Stimulated activated CD8-positive, alpha-beta memory T cell treated with anti-CD3 and anti-CD28 coated beads, Interleukin-12 subunit alpha, Interleukin-12 subunit beta, amount 100 ng/mL, for 4 hours (primary cell): ENCODE results near the gene MOB3A.

Source experiments
- DNase-seq: peaks from one replicate; pipeline ENCODE4 v3.0.0-alpha.2; 2020; ENCODE audit warnings: low read depth

MOB3A gene

DNA sequence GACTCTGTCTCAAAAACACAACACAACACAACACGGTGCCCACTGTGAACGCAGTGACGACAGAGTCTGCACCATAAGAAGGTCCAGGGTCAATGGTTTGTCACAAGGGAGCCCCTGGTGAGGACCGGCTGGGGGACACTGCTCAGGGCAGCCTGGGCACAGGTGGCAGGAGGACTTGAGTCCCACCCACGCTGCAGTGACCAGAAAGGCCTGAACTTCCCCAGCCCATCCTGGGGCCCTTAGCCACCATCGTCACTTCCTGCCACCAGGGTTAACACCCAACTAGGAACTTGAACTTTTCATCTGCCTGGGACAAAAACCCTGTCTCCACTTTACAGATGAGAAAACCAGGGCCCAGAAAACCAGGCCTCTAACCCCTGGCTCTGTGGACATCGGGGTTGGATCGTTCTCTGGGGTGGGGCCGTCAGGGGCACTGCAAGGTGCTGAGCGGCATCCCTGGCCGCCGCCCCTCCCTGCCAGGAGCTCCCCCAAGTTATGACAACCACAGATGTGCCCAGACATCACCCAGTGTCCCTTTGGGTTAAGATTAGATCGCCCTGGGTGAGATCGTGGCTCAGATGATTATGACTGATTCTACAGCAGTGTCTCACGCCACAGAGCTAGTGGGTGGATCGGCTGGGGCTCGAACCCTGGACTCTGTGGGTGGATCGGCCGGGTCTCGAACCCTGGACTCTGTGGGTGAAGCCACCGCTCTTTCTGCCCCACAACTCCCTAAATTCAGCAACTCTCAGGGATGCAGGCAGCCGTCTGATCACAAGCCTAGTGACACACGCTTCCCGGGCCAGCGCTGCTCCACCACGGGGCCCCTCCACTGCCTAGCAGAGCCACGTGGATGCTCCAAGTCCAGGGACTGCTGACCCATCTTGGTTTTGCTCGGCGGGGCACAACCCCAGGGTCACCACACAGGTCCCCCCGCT, 14.0 kb downstream of the MOB3A start:
- DNase-seq: no peak

- no peak for DNase-seq
Measured at GRCh38 chr19:2080336-2080988, 15.7 kb downstream of the MOB3A start.

- DNase-seq: no peak
Measured at GRCh38 chr19:2079865-2080301, 16.2 kb downstream of the MOB3A start.

- no peak for DNase-seq
Measured at GRCh38 chr19:2079076-2079864, 16.9 kb downstream of the MOB3A start.

DNA sequence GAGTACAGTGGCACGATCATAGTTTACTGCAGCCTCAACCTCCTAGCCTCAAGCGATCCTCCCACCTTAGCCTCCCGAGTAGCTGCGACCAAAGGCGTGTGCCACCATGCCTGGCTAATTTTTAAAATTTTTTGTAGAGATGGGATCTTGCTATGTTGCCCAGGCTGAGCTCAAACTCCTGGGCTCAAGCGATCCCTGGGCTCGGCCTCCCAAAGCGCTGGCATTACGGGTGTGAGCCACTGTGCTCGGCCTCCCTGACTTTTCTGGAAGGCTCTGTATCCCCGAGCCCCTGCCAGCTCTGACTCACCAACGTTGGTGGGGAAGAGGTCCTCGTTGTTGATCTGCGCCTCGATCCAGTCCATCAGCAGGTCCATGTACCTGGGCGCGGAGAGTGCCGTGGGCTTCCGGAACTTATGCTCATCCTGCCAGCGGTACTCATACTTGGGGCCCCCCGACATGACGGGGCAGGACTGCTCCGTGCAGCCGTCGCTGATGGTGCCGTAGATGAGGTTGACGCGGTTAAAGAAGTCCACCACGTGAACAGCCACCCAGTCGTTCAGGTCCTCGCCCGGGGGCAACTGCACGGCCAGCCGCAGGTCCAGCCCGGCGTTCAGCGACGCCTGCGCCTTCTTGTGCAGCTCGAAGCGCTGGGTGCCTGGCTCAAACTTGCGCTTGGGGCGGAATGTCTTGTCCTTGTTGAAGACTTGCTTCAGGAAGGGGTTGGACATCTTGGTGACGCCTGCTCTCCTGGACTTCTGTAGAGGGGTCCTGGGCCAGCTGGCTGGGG, 18.1 kb downstream of the MOB3A start:
- DNase-seq: no peak

- no peak for DNase-seq
Measured at GRCh38 chr19:2077398-2077797, 18.7 kb downstream of the MOB3A start.

- DNase-seq: no peak
Measured at GRCh38 chr19:2076526-2076944, 19.6 kb downstream of the MOB3A start.

- no peak for DNase-seq
Measured at GRCh38 chr19:2072757-2073551, 23.2 kb downstream of the MOB3A start.

DNA sequence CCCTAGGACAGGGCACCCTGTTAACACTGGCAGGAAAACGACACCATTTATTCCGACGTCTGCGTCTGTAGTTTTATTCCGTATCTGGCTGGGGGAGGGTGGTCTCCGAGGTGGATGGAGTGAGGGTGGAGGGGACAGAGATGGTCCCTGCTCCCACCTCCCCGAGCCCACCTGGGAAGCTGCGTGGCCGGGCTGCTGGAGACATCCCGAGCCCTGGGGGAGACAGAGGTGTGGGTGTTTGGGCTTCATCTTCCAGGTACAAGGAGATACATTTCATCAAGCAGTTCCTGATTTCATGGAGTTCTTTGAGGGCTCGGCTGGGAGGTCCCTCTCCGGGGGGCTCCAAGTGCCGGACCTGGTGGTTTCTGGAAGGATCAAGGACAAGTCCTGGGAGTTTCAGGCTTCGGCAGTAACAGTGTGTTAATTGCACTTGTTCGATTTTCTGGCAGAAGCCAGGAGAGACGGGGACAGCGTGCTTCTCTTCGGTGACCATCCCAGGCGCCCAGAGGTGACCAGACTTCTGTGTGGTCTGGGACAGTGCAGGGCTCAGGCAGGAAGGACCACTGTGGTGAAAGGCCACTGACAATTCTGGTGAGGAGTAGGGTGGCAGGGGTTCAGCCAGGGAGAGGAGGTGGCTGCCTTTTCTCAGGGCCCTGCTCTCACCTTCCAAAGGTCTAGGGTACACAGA, 25.0 kb downstream of the MOB3A start:
- no peak for DNase-seq

GRCh38 chr19:2070436-2070827, 25.7 kb downstream of the MOB3A start:
- no peak for DNase-seq

- no peak for DNase-seq
Measured at GRCh38 chr19:2064788-2065524, 31.2 kb downstream of the MOB3A start.

GRCh38 chr19:2064395-2064787, 31.7 kb downstream of the MOB3A start:
- DNase-seq: no peak

DNA sequence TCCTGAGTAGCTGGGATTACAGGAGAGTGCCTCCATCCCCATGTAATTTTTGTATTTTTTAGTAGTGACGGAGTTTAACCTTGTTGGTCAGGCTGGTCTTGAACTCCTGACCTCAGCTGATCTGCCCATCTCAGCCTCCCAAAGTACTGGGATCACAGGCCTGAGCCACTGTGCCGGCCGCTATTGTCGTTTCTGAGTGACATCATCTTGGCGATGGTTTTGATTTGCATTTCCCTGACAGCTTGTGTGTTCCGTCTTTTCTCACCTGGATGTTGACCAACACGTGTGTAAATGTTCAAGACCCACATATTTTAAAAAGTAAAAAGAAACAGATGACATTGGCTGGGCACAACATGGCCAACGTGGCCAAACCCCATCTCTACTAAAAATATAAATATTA, 32.3 kb downstream of the MOB3A start:
- no peak for DNase-seq

- DNase-seq: no peak
Measured at GRCh38 chr19:2062770-2063169, 33.4 kb downstream of the MOB3A start.

DNA sequence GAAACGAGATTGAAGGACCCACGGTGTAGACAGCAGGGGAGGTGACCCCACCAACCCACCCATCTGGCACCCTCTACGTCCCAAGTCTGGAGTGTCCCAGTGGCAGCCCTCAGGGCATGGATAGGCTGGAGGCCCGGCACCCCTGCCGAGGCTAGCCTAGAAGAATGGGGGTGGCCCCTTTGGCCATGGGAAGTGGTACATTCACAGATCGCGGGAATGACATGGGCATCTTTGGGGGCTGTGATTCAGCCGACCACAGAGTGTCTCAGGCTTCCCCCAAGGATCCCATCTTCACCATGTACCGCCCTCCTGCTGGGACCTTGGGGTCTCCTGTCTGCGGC, 33.8 kb downstream of the MOB3A start:
- DNase-seq: no peak

GRCh38 chr19:2061495-2062388, 34.4 kb downstream of the MOB3A start:
- peak; percentile 99 for DNase-seq

DNA sequence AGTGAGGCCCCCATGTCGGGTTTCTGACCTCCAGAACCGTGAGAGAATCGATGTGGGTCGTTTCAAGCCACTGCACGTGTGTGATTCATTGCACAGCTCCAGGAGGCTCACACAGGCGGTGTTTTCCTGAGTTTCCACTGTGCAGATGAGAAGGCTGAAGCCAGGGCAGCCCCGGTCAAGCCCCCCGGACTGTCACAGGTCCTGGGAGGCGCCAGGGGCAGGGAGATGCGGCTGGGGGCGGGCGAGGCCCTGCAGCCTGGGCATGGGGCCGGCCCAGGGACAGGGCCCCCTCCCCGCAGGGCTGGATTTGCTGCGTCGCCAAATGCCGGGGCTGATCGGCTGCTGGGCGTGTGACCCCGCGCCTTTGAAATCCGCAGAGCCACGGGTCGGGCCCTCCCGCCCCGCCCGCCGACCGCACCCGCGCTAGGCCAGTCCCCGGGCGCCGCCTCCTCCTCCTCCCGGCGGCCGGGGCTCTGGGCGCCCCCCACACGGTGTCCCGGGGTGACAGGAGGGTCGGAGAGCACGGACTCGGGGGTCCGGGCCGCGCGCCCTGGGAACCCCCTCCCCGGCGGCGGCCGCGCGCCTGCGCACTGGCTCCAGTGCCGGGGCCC, 35.1 kb downstream of the MOB3A start:
- no peak for DNase-seq
